ENCODE measurements around the gene OLFM1.

OLFM1 gene

GRCh38 chr9:135068776-135069415 lies 18.6 kb upstream of the OLFM1 start:
- Histone ChIP-seq H3K9me3 (ENCODE audit: control insufficient read depth, low read length) (no peaks in the 10 kb centered on the region), H3K27ac (ENCODE audit: insufficient read depth, low read depth, low read length, poor library complexity, severe bottlenecking) (no peak overlapping the region), H3K36me3 (ENCODE audit: control insufficient read depth, insufficient read depth, low read length) (no peaks in the 10 kb centered on the region), H3K4me1 (ENCODE audit: control insufficient read depth, insufficient read depth, low read length) (peaks cover 24% of the 10 kb centered on the region), H3K4me3 (ENCODE audit: insufficient read depth, low read depth, low read length) (no peak overlapping the region), H3K27me3 (ENCODE audit: control insufficient read depth, insufficient read depth, low read length, poor library complexity, severe bottlenecking) (no peaks in the 10 kb centered on the region)
- WGBS, 2 experiments = 91 to 94% methylated on average over 18 of the region's 18 CpGs

GRCh38 chr9:135069558-135070197 lies 17.8 kb upstream of the OLFM1 start:
- H3K36me3 ChIP-seq (ENCODE audit: control insufficient read depth, insufficient read depth, low read length) = no peaks in the 10 kb centered on the region
- peaks cover 2% of the 10 kb centered on the region for H3K27me3 ChIP-seq (ENCODE audit: control insufficient read depth, insufficient read depth, low read length, poor library complexity, severe bottlenecking)
- no peak overlapping the region for H3K27ac ChIP-seq (ENCODE audit: insufficient read depth, low read depth, low read length, poor library complexity, severe bottlenecking)
- peaks cover 24% of the 10 kb centered on the region for H3K4me1 ChIP-seq (ENCODE audit: control insufficient read depth, insufficient read depth, low read length)
- H3K4me3 ChIP-seq (ENCODE audit: insufficient read depth, low read depth, low read length) = no peak overlapping the region
- H3K9me3 ChIP-seq (ENCODE audit: control insufficient read depth, low read length) = no peaks in the 10 kb centered on the region
- WGBS, 2 experiments = 72 to 75% methylated on average over 15 of the region's 15 CpGs

GRCh38 chr9:135070198-135070951 lies 17.1 kb upstream of the OLFM1 start:
- Histone ChIP-seq H3K27me3 (ENCODE audit: control insufficient read depth, insufficient read depth, low read length, poor library complexity, severe bottlenecking) (peaks cover 6% of the 10 kb centered on the region), H3K36me3 (ENCODE audit: control insufficient read depth, insufficient read depth, low read length) (no peaks in the 10 kb centered on the region), H3K9me3 (ENCODE audit: control insufficient read depth, low read length) (no peaks in the 10 kb centered on the region), H3K4me3 (ENCODE audit: insufficient read depth, low read depth, low read length) (no peak overlapping the region), H3K27ac (ENCODE audit: insufficient read depth, low read depth, low read length, poor library complexity, severe bottlenecking) (no peak overlapping the region), H3K4me1 (ENCODE audit: control insufficient read depth, insufficient read depth, low read length) (peaks cover 28% of the 10 kb centered on the region)
- WGBS, 2 experiments = 54 to 57% methylated on average over 22 of the region's 22 CpGs

- H3K36me3 ChIP-seq (ENCODE audit: control insufficient read depth, insufficient read depth, low read length) = no peaks in the 10 kb centered on the region
- WGBS, 2 experiments = 92% methylated on average over 15 to 16 of the region's 16 CpGs
- no peak overlapping the region for H3K4me3 ChIP-seq (ENCODE audit: insufficient read depth, low read depth, low read length)
- no peaks in the 10 kb centered on the region for H3K9me3 ChIP-seq (ENCODE audit: control insufficient read depth, low read length)
- peaks cover 28% of the 10 kb centered on the region for H3K4me1 ChIP-seq (ENCODE audit: control insufficient read depth, insufficient read depth, low read length)
- H3K27me3 ChIP-seq (ENCODE audit: control insufficient read depth, insufficient read depth, low read length, poor library complexity, severe bottlenecking) = peaks cover 9% of the 10 kb centered on the region
- no peak overlapping the region for H3K27ac ChIP-seq (ENCODE audit: insufficient read depth, low read depth, low read length, poor library complexity, severe bottlenecking)
Measured at GRCh38 chr9:135070964-135071735, 16.3 kb upstream of the OLFM1 start.

GRCh38 chr9:135073081-135073740 lies 14.3 kb upstream of the OLFM1 start:
- no peak overlapping the region for H3K4me3 ChIP-seq (ENCODE audit: insufficient read depth, low read depth, low read length)
- no peak overlapping the region for H3K27ac ChIP-seq (ENCODE audit: insufficient read depth, low read depth, low read length, poor library complexity, severe bottlenecking)
- H3K9me3 ChIP-seq (ENCODE audit: control insufficient read depth, low read length) = no peaks in the 10 kb centered on the region
- H3K36me3 ChIP-seq (ENCODE audit: control insufficient read depth, insufficient read depth, low read length) = no peaks in the 10 kb centered on the region
- H3K27me3 ChIP-seq (ENCODE audit: control insufficient read depth, insufficient read depth, low read length, poor library complexity, severe bottlenecking) = peaks cover 20% of the 10 kb centered on the region
- H3K4me1 ChIP-seq (ENCODE audit: control insufficient read depth, insufficient read depth, low read length) = peaks cover 23% of the 10 kb centered on the region
- WGBS, 2 experiments = 91 to 92% methylated on average over 13 of the region's 13 CpGs

- Histone ChIP-seq H3K9me3 (ENCODE audit: control insufficient read depth, low read length) (no peaks in the 10 kb centered on the region), H3K27me3 (ENCODE audit: control insufficient read depth, insufficient read depth, low read length, poor library complexity, severe bottlenecking) (peaks cover 20% of the 10 kb centered on the region), H3K36me3 (ENCODE audit: control insufficient read depth, insufficient read depth, low read length) (no peaks in the 10 kb centered on the region), H3K27ac (ENCODE audit: insufficient read depth, low read depth, low read length, poor library complexity, severe bottlenecking) (no peak overlapping the region), H3K4me1 (ENCODE audit: control insufficient read depth, insufficient read depth, low read length) (peaks cover 23% of the 10 kb centered on the region), H3K4me3 (ENCODE audit: insufficient read depth, low read depth, low read length) (no peak overlapping the region)
- WGBS, 2 experiments = 91 to 93% methylated on average over 9 of the region's 9 CpGs
Measured at GRCh38 chr9:135073741-135074305, 13.6 kb upstream of the OLFM1 start.

- no peak overlapping the region for H3K27ac ChIP-seq (ENCODE audit: insufficient read depth, low read depth, low read length, poor library complexity, severe bottlenecking)
- WGBS, 2 experiments = 55 to 59% methylated on average over 19 of the region's 19 CpGs
- no peaks in the 10 kb centered on the region for H3K36me3 ChIP-seq (ENCODE audit: control insufficient read depth, insufficient read depth, low read length)
- peaks cover 20% of the 10 kb centered on the region for H3K27me3 ChIP-seq (ENCODE audit: control insufficient read depth, insufficient read depth, low read length, poor library complexity, severe bottlenecking)
- H3K4me1 ChIP-seq (ENCODE audit: control insufficient read depth, insufficient read depth, low read length) = peaks cover 19% of the 10 kb centered on the region
- H3K9me3 ChIP-seq (ENCODE audit: control insufficient read depth, low read length) = no peaks in the 10 kb centered on the region
- H3K4me3 ChIP-seq (ENCODE audit: insufficient read depth, low read depth, low read length) = peak overlapping the region; percentile 61
Measured at GRCh38 chr9:135074354-135075233, 12.9 kb upstream of the OLFM1 start.

GRCh38 chr9:135075234-135076142 lies 12.0 kb upstream of the OLFM1 start:
- Histone ChIP-seq H3K4me1 (ENCODE audit: control insufficient read depth, insufficient read depth, low read length) (peaks cover 10% of the 10 kb centered on the region), H3K9me3 (ENCODE audit: control insufficient read depth, low read length) (no peaks in the 10 kb centered on the region), H3K27ac (ENCODE audit: insufficient read depth, low read depth, low read length, poor library complexity, severe bottlenecking) (no peak overlapping the region), H3K4me3 (ENCODE audit: insufficient read depth, low read depth, low read length) (peak overlapping the region; percentile 61), H3K27me3 (ENCODE audit: control insufficient read depth, insufficient read depth, low read length, poor library complexity, severe bottlenecking) (peaks cover 20% of the 10 kb centered on the region), H3K36me3 (ENCODE audit: control insufficient read depth, insufficient read depth, low read length) (no peaks in the 10 kb centered on the region)
- WGBS, 2 experiments = 1% methylated on average over 90 of the region's 90 CpGs

All from ectodermal cell (in vitro differentiated cells).